Mammary epithelial cell (primary cell): ENCODE measurements around the gene SLC4A9.

Experiments
- CTCF ChIP-seq, 2 donors: IDR thresholded peaks in 1 of 2; conservative IDR thresholded peaks in 1 of 2; 2 replicates each; pipeline ENCODE4 v1.5.1; 2011 to 2012; ENCODE audit warnings: inconsistent platforms in 2 of 2, low read length in 2 of 2, mild to moderate bottlenecking in 2 of 2, control low read depth in 1 of 2, low read depth in 1 of 2; ENCODE audit not compliant: insufficient read depth in 1 of 2; ENCODE audit errors: extremely low read depth in 1 of 2
- EZH2 ChIP-seq: IDR thresholded peaks from 2 replicates; pipeline ENCODE4 v1.6.1; 2012; ENCODE audit warnings: low read length, inconsistent platforms, borderline replicate concordance

GRCh38 chr5:140345919-140346347 lies 14.1 kb upstream of the SLC4A9 start:
- TF ChIP-seq CTCF (conservative IDR thresholded peaks at IDR 0.05 in 1 of 2, IDR thresholded peaks at IDR 0.05 in 1 of 2; ENCODE audit: extremely low read depth in 1 of 2, insufficient read depth in 1 of 2, low read depth in 1 of 2, low read length in 2 of 2) (peak in 1 of 2 donors; percentile 34), EZH2 (no peak)
